NCI-H82 (cell line): ENCODE measurements around the gene ARHGEF4.
A peak's percentile ranks its signal among the peaks of the same experiment; 100 is the strongest.

Source experiments
- DNase-seq: peaks from one replicate; lab custom pipeline; 2025; lab: John Stamatoyannopoulos, UW

Gene ARHGEF4

GRCh38 chr2:130918393-130918792 is 81.7 kb downstream of the ARHGEF4 start:
- no peak for DNase-seq

GRCh38 chr2:130920415-130921163 is 83.9 kb downstream of the ARHGEF4 start:
- DNase-seq, result peak; percentile 83

GRCh38 chr2:130921164-130921476 is 84.4 kb downstream of the ARHGEF4 start:
- no peak for DNase-seq

GRCh38 chr2:130922417-130922816 is 85.7 kb downstream of the ARHGEF4 start:
- DNase-seq, result no peak

- DNase-seq, result no peak
Measured at GRCh38 chr2:130928385-130928784, 91.7 kb downstream of the ARHGEF4 start.

GRCh38 chr2:130930740-130931659 is 94.3 kb downstream of the ARHGEF4 start:
- DNase-seq, result no peak

GRCh38 chr2:130933501-130933900 is 96.8 kb downstream of the ARHGEF4 start:
- DNase-seq, result no peak

- DNase-seq, result no peak
Measured at GRCh38 chr2:130936451-130936850, 99.7 kb downstream of the ARHGEF4 start.

- no peak for DNase-seq
Measured at GRCh38 chr2:130947967-130948366, 111.3 kb downstream of the ARHGEF4 start.

GRCh38 chr2:130949954-130950353 is 113.2 kb downstream of the ARHGEF4 start:
- no peak for DNase-seq

- no peak for DNase-seq
Measured at GRCh38 chr2:130951018-130951417, 114.3 kb downstream of the ARHGEF4 start.

- no peak for DNase-seq
Measured at GRCh38 chr2:130954873-130955272, 118.2 kb downstream of the ARHGEF4 start.

GRCh38 chr2:130957915-130958314 is 121.2 kb downstream of the ARHGEF4 start:
- peak; percentile 69 for DNase-seq

- no peak for DNase-seq
Measured at GRCh38 chr2:130963196-130963848, 126.6 kb downstream of the ARHGEF4 start.

- DNase-seq, result peak; percentile 36
Measured at GRCh38 chr2:130963849-130964793, 127.4 kb downstream of the ARHGEF4 start.

- no peak for DNase-seq
Measured at GRCh38 chr2:130964931-130965330, 128.2 kb downstream of the ARHGEF4 start.

- DNase-seq, result no peak
Measured at GRCh38 chr2:130966149-130966774, 129.5 kb downstream of the ARHGEF4 start.

- DNase-seq, result no peak
Measured at GRCh38 chr2:130966775-130967490, 130.2 kb downstream of the ARHGEF4 start.

GRCh38 chr2:130972410-130972809 is 135.7 kb downstream of the ARHGEF4 start:
- DNase-seq, result no peak

- DNase-seq, result no peak
Measured at GRCh38 chr2:130975729-130976128, 139.0 kb downstream of the ARHGEF4 start.
